GDM1 (cell line): ENCODE measurements around the gene CD300C.
"Not testable (repeated sequence)": the region's sequence is repeated elsewhere in the genome, so short reads cannot be mapped to it uniquely, and the experiment has no call there.

Source experiments
- DNase-seq: peaks from one replicate; lab custom pipeline; 2025; lab: John Stamatoyannopoulos, UW

CD300C gene

DNA sequence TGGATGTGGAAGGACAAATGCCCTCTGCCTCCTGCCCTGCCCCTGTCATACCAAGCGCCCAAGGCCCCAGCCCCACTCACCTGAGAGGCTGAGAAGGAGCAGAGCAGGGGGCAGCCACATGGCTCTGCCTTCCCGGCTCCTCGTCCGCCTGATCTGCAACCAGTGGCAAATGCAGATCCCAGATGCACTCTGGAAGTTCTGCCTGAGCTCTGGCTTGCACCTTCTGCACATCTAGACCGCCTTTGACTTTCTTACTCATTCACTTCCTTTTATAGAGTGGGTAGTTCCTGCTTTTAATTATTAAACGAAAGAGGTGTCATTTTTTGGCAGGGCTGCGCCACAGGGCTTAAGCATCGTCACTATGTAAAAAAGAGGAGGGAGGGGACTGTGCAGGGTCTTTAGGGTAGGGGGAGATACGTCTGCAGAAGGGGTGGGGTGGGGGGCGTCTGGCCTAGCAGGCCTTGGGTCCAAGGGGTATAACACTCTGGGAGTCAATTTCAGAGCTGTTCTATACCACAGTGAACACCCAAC lies 14.6 kb downstream of the CD300C start, which contains the start of gene CD300LB:
Gene CD300LB, minus strand, starts transcription at position 245 of the 531 bp plus-strand sequence. Its CDS starts 125 bp downstream, at position 120.
- DNase-seq: no peak

GRCh38 chr17:74530831-74531150 lies 15.1 kb downstream of the CD300C start:
- no peak for DNase-seq

GRCh38 chr17:74529243-74529642 lies 16.7 kb downstream of the CD300C start:
- no peak for DNase-seq

DNA sequence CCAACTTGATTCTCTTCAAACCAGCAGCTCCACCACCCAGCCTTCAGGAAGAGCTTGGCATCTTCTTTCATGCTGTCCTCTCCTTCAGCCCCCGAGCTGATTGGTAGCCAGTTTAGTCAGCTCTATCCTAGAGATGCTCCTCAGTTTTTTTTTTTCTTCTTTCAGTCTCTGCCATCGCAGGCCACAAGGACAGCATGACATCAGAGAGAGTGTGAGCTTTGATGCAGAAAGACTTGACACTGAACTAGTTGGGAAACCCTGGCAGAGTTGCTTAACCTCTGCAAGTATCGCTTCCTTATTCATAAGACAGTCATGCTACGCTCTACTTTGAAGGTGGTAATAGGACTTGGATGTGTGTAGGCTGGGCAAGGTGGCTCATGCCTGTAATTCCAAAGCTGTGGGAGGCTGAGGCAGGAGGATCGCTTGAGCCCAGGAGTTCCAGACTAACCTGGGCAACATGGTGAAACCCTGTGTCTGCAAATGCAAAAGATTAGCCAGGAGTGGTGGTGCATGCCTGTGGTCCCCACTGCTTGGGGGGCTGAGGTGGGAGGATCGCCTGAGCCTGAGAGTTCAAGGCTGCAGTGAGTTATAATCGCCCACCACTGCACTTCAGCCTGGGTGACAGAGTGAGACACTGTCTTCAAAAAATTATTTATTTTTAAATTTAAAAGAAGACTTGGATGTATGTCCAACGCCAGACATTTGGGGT lies 17.3 kb downstream of the CD300C start:
- no peak for DNase-seq

- no peak for DNase-seq
Measured at GRCh38 chr17:74527756-74528155, 18.2 kb downstream of the CD300C start.

DNA sequence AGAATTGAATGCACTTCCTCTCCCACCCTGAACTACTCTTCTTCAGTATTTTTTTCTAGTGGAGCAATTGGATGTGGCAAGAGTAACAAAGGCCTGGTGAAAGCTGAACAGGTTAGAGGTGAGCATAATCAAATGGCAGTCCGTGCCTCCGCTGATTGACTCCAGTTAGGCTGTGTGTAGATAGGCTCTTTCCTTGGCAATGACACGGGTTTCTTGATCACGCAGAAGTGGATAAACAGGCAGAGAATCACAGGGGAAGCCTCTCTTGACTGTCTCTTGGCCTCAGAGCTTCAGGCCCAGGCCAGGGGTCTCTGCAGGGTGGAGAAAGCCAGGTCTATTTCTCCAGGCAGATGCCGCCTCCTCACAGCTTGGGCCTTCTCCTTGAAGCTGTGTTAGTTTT lies 18.8 kb downstream of the CD300C start:
- no peak for DNase-seq

DNA sequence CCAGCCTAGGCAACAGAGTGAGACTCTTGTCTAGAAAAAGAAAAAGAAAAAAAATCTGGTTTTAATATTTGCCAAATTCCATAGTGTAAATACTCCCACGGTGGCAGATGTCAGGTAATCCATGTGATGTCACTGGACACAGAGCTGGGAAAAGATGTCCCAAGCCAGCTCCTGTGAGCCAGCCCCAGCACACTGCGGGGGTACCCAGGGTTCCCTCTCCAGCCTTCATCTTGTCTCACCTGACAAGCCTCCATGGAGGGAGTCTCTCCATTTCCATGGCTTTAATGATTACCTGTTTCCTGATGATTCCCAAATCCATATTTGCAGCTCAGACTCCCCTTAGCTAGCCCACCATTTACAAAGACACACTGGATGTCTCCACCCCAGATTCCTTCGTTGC lies 19.2 kb downstream of the CD300C start:
- DNase-seq: no peak

DNA sequence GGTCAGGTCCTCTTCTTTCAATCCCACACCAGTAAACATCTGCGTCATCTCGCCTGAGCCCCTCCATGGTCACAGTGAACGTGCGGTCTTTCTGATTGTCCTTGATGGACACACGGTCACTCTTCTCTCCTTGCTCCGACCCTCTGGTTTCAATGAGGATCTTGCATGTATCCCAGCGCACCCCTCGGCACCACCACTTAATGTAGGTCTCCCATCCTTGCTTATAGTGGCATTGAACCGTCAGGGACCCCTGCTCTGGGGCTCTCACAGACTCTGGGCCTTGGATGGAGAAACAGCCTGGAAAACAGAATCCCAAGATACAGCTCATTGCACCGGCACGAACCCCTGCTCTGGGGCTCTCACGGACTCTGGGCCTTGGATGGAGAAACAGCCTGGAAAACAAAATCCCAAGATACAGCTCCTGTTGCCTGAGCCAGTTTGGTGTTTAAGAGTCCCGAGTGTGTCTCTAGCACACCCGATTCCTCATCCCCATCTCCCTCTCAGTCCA lies 20.1 kb downstream of the CD300C start:
- no peak for DNase-seq

DNA sequence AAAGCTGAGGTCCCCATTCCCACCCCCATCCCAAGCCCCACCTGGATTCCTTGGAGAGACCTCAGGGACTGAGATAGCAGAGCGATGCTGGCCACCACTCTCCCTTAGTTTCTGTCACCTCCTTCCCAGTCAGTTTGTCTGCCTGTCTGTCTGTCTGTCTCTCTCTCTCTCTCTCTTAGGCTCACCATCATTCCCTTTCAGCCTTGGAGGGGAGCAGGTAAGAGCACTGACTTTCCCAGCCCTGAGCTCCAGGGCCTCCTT lies 20.5 kb downstream of the CD300C start:
- no peak for DNase-seq

GRCh38 chr17:74524653-74525464 lies 21.1 kb downstream of the CD300C start:
- no peak for DNase-seq

DNA sequence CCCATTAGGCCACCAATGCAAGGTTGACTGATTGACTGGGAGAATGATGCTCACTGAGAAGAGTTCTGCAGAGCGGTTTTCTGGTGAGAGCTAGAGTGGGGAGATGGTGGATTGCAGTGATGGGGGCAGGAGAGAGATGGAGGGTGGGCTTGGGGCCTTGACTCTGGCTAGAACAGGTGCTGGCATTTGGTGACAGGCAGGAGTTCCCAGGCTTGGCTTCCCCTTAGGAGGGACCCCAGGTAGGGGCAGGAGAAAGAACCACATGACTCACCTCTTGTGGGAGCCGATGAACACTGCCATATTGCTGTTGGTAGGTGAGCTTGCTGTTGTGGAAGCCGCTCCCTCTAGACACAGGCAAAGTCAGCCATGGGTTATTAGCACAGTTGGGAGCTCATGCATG lies 22.6 kb downstream of the CD300C start:
- DNase-seq: no peak

DNA sequence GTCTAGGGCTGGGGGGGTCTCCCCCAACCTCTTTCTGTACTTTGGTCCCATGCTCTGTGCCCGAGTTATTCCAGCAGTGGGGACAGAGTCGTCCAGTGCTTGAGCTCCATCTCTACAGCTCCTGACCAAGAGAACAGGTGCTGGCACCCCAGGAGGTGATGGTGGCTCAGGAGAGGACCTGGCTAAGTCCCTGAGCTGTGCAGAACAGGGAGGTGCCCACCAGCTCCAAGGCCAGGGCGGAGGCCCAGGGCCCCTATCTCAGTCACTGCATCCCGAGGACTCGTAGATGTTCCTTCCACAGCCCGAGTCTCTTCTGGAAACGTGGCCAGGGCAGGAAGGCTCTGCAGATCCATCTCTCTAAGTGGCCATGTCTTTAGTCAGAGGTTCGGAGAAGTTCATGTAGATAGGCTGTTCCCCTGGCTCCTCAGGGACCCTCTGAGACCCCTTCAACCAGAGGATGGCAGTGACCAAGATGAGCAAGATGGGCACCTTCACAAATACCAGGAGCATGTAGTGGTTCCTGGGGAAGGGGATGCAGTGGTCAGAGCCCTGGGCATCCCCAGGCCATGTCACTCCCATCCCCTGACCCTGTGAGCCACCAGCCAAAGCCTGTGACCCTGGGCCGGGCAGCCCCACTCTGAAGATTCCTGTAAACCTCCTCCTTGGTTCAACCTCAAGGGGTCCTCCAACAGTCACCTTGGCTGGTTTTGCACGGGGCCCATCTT lies 23.4 kb downstream of the CD300C start:
- DNase-seq: no peak

DNA sequence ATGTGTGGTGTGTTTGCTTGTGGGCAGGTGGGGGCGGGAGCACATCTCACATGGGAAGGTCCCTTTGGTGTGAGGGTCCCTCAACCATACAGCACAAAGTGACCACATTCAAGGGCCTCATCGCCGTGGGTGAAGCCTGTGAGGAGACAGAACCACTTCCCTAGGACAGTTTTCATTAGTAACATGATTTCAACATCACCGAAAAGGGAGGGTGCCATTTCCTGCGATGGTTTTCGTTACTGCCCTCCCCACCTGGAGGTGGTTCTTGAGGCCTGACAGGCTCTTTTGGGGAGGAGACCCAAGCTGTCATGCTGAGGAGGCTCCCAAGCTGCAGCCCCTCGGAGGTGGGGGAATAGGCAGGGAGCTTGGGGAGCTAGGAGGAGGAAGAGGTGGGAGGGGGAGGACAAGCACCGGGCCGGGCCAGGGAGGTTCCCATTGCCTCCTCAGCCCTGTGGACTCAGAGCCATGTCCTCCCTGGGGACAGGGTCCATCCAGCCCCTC lies 24.2 kb downstream of the CD300C start:
- no peak for DNase-seq

GRCh38 chr17:74520790-74521480 lies 25.0 kb downstream of the CD300C start:
- no peak for DNase-seq

DNA sequence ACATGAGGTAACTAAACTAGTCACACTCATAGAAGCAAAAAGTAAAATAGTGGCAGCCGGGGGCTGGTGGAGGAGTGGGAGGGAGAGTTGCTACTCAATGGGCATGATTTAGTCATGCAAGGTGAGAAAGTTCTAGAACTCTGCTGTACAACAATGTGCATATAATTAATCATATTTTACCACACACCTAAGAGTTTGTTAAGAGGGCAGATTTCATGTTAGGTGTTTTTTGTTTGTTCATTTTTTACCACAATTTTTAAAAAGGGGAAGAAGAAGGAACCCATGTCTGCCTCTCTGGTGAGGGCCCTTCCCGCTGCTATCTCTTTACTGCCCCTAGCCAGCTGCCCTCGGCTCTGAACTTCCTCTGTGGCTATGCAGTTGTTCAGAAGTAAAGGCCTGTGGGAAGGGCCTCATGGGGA lies 25.9 kb downstream of the CD300C start:
- peak; percentile 74 for DNase-seq

DNA sequence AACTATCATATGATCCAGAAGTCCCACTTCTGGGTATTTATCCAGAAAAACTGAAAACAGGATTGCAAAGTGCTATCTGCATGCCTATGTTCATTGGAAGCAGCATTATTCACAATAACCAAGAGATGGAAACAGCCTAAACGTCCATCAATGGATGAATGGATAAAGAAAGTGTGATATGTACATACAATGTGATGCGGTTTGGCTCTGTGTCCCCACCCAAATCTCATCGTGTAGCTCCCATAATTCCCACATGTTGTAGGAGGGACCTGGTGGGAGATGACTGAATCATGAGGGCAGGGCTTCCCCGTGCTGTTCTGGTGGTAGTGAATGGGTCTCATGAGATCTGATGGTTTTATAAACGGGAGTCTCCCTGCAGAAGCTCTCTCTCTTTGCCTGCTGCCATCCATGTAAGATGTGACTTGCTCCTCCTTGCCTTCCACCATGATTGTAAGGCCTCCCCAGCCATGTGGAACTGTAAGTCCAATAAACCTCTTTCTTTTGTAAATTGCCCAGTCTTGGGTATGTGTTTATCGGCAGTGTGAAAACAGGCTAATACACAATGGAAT lies 27.4 kb downstream of the CD300C start:
- not testable (repeated sequence) for DNase-seq

DNA sequence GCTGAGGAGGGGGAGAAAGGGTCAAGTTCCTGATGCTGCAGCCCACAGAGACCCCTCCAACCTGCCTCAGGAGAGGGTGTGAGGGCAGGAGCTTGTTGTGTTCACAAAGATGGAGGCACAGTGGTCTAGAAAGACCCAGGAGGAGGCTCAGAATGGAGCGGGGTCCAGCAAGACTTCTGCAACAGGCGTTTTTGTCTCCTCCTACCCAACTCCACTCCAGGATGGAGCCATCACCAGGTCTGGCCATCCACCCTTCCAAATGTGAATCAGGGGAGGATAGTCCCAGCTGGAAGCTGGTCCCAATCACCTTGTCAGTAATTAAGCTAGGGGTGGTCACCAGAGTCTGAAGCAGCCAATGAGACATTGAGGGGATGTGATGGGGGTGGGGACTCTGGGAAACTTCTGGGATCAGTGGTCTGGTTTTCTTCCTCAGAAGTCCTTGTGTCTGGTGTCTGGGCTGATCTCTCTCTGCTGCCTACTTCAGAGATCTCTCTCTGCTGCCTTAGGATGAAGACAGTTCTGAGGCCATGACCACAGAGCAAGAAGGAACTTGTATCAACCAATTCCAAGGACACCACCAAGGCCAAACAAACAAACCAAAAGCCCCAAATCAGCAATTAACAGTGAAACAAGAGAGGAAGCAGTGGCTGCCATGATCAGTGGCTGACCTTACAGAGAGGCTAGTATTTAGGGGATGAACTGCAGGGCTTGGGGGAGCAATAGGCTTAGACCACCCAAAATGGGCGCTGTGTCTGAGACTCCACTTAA lies 29.2 kb downstream of the CD300C start:
- no peak for DNase-seq

GRCh38 chr17:74515941-74516340 lies 30.0 kb downstream of the CD300C start:
- DNase-seq: no peak

DNA sequence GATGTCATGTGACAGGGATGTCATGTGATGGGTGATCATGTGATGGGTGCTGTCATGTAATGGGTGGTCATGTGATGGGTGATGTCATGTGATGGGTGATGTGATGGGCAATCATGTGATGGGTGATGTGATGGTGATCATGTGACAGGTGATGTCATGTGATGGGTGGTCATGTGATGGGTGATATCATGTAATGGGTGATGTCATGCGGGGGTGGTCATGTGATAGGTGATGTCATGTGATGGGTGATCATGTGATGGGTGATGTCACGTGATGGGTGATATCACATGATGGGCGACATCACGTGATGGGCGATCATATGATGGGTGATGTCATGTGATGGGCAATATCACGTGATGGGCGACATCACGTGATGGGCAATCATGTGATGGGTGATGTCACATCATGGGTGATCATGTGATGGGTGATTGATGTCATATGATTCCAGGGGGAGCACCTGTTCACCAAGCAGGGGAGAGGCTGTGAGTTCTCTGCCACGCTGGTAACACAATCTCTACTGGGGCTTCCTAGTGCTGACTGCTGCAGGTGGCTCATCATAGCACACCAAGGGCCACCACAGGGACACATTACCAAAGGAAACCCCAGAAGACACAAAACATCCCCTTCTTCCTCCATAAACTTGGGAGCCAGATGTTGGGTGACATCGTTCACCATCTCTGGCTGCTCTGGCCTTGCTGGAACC lies 31.1 kb downstream of the CD300C start:
- no peak for DNase-seq

GRCh38 chr17:74513987-74514631 lies 31.8 kb downstream of the CD300C start:
- no peak for DNase-seq
